HL-60 (cell line): ENCODE measurements around the gene TGIF1.

Experiments
- CTCF ChIP-seq: IDR thresholded peaks from one replicate; pipeline ENCODE4 v1.5.1; 2011; ENCODE audit warnings: low read length, control low read depth, inconsistent platforms; ENCODE audit not compliant: insufficient read depth
- GABPA ChIP-seq: IDR thresholded peaks from 2 replicates; pipeline ENCODE4 v1.6.1; 2012; ENCODE audit warnings: low read depth
- POLR2AphosphoS5 ChIP-seq: IDR thresholded peaks from 2 replicates; pipeline ENCODE4 v1.6.1; 2012; ENCODE audit warnings: low read depth
- SPI1 ChIP-seq: IDR thresholded peaks from 2 replicates; pipeline ENCODE4 v1.6.1; 2012; ENCODE audit warnings: low read depth, mild to moderate bottlenecking, borderline replicate concordance

- TF ChIP-seq CTCF = no peak
- TF ChIP-seq POLR2AphosphoS5 = no peak
- no peak for TF ChIP-seq GABPA
- TF ChIP-seq SPI1 = peak; percentile 76
Measured at GRCh38 chr18:3400567-3401296, 49.2 kb upstream of the TGIF1 start.
